Inflammatory macrophage treated with lipopolysaccharide for 1 hour (primary cell): ENCODE measurements around the gene MANSC1.
"Not testable (repeated sequence)": the region's sequence is repeated elsewhere in the genome, so short reads cannot be mapped to it uniquely, and the experiment has no call there.

Experiments
- DNase-seq, 2 donors: peaks; one replicate each; pipeline ENCODE4 v3.0.0-alpha.2; 2020 to 2022

Gene MANSC1

DNA sequence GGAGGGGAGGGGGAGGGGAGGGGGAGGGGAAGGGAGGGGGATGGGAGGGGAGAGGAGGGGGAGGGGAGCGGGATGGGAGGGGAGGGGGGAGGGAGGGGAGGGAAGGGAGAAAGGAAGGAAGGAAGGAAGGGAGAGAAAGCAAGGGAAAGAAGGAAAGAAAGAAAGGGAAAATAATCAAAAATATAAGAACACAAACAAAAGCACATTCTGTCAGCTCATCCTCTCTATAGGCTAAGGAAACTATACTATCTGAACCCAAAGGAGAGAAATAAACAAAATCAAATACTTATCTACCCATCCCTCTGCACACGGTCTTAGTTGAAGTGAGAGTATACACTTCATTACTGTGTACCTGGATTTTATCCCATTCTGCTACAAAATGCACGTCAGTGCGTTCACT is 26.9 kb downstream of the MANSC1 start:
- no peak for DNase-seq

DNA sequence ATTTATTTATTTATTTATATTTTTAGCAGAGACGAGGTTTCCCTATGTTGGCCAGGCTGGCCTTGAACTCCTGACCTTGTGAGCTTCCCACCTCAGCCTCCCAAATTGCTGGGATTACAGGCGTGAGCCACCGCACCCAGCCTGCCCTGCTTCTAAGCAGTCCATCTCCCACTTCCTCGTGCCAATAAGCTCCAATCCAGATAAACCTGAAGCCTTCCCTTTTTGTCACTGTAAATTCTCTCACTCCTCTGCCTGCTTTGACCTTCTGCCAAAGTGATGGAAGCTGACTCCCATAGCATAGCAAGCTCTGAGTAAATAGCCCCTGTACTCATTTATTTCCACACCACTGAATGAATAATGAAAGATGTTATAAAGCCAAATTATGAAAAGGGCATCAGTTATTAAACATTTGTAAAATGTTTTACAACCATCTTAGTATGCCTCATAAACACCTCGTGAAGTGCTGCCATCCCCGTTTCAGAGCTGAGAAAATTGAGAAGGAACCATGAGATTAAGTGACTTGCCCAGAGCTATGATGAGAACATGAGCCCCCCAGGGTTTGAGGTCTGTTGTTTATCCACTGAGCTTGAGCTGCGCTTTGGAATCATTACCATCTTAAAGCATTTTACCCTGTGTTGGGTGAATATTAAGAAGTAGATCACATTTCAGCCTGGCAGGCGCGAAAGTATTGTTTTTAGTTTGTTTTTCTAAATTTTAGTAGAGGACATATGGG is 30.4 kb downstream of the MANSC1 start:
- no peak for DNase-seq

DNA sequence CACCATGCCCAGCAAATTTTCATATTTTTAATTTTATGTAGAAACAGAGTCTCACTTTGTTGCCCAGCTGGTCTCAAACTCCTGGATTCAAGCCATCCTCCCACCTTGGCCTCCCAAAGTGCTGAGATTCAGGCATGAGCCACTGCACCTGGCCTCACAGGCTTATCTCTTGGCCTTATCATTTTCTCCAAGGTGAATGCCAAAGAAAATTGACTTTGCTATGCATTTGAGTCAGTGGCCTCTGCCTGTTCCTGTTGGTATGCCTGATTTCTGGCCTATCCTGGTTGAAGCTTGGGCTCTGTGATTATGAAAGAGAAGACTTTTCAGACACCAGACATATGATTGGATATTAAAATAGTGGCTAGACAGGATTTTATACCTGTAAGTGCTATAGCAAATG is 34.2 kb downstream of the MANSC1 start:
- DNase-seq: no peak

DNA sequence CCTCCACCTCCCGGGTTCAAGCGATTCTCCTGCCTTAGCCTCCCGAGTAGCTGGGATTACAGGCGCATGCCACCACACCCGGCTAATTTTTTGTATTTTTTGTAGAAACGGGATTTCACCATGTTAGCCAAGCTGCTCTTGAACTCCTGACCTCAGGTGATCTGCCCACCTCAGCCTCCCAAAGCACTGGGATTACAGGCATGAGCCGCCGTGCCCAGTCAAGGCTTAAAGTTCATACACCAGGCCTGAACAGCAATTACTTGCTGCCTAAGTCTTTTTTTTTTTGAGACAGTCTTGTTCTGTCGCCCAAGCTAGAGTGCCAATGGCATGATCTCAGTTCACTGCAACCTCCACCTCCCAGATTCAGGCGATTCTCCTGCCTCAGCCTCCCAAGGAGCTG is 39.3 kb downstream of the MANSC1 start:
- DNase-seq: not testable (repeated sequence)

DNA sequence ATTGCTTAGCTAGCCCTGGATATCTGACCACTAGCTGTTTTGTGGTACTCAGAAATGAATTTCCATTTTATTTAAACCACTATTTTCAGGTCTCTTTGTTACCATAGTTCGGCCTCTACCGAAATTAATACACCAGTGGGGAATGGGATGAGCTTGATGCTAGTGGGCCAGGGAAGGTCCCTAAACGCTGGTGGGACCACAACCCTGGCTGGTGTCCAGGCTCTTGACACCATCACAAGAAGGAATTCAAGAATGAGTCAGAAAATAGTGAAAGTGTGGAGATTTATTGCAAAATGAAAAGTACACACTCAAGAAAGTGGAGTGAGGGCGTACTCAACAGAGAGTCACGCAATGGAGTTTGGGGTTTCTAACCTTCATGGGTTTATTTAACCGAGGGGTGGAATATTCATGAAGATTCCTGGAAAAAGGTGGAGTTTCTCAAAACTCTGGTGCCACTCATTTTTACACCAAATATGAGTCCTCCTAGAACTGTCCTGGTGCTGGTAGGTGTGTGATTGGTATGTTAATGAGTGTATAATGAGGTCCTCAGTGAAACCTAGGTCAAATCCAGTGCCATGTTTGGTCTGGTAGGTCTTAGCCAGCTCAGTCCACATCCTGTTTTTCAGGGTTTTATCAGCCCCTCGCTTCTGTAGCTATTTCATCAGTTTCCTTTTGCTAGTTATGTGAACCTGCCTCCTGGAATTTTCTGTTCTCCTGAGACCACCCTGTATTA is 44.3 kb downstream of the MANSC1 start:
- DNase-seq: no peak

DNA sequence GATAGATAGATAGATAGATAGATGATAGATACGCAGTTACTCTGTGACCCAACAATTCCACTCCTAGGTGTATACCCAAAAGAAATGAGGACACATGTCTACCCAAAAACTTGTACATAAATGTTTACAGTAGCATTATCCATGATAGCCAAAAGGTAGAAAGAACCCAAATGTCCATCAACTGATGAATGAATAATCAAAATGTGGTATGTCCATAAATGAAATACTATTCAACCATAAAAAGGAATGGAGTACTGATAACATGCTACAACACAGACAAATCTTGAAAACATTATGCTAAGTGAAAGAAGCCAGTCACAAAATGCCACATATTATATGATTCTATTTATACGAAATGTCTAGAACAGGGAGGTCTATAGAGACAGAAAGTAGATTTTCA is 47.1 kb downstream of the MANSC1 start:
- no peak for DNase-seq

DNA sequence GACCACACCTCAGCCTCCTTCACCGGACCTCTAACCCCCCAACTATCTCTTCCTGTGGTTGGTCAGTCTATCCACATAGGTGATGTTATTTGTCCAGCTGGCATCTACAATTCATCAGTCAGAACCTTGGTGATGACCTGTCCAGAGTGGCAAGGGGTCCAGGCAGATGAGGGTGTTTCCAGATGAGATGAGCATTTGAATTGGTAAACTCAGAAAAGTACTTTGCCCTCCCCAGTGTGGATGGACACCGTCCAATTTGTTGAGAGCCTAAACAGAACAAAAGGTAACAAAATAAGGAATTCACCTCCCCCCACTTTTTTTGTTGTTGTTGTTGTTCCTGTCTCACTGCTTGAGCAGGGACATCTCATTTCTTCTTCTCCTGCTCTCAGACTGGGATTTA is 48.9 kb downstream of the MANSC1 start:
- DNase-seq: no peak

DNA sequence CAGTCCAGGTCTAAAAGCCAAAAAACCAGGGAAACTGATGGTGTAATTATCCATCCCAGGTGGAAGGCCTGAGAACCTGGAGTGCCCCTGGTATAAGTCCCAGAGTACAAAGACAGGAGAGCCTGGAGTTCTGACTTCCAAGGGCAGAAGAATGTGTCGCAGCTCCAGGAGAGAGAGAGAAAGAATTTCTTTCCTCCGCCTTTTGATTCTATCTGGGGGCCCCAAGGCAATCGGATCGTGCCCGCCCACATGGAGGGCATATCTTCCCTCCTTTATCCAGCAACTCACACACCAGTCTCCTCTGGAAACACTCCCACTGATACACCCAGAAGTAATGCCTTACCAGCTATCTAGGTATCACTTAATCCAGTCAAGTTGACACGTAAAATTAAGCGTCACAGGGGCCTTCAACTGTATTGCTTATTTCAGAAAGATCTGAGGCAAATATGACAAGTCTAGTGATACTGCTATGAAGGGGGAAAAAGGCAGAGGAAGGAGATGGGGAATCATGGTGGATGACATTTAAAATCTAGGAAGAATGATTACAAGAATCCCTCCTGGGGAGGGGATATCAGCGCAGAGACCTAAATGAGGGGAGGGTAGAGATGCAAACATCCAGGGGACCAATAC is 52.7 kb downstream of the MANSC1 start:
- no peak for DNase-seq

DNA sequence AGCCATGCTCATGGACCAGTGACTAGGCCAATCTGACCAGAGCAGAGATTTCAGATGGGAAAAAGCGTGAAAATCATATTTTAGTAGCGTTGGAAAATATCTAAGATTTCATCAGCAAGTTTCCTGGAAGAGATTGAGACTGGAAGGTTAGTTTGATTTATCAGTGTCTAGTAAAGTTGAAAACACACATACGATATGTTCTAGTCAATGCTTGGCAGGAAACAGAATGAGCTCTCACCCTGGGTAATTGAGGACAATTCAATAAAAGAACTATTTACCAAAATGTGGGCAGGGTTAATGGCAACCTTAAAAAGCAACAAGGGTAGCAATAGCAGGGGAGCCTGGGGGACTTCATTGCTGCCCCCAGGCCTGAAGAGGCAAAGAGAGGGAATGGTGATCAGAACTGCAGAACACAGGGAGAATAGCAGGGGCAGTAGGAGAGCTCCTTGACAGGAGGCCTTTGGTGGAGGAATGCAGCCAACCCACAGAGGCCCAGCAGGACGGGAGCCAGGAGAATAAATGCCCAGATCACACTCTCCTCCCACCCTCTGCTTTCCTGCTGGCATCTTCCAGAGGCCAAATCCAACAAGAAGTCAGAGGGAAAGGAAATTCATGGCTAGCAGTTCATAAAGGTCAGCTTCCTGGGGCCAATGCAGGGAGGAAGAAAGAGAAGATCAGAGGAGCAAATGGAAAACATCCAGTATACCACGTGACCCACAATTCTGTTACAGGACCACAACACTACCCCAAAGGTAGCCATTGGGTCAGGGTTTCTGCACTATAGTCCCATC is 55.6 kb downstream of the MANSC1 start:
- DNase-seq: no peak

DNA sequence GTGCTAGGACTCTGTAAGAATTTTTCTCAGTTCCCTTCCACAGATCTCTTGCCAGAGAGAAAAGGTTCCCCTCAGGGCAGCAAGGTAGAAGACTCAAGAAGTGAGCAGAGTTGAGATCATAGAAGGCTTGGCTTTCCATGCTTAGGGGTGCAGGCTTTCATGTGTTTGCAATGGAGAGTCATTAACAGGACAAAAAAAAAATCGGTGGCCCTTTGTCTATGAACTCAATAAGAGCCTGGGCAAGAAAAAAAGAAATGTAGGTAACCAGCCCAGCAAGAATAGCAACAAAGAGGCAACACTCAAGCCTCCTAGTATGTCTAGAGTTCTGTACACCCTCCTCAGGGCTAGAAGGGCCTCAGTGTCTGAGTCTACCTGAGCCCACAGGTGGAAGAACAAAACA is 59.8 kb downstream of the MANSC1 start:
- DNase-seq: no peak

DNA sequence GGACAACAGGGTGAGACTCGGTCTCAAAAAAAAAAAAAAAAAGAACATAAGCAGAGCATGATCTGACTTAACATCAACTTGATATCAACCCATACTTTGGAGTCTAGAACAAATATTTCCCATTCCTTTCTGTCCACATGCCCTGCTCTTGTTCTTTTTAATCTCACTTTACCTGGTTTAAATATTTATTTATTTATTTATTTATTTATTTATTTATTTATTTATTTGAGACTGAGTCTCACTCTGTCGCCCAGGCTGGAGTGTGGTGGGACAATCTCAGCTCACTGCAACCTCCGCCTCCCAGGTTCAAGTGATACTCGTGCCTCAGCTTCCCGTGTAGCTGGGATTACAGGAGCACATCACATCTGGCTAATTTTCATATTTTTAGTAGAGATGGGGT is 63.6 kb downstream of the MANSC1 start:
- no peak for DNase-seq

DNA sequence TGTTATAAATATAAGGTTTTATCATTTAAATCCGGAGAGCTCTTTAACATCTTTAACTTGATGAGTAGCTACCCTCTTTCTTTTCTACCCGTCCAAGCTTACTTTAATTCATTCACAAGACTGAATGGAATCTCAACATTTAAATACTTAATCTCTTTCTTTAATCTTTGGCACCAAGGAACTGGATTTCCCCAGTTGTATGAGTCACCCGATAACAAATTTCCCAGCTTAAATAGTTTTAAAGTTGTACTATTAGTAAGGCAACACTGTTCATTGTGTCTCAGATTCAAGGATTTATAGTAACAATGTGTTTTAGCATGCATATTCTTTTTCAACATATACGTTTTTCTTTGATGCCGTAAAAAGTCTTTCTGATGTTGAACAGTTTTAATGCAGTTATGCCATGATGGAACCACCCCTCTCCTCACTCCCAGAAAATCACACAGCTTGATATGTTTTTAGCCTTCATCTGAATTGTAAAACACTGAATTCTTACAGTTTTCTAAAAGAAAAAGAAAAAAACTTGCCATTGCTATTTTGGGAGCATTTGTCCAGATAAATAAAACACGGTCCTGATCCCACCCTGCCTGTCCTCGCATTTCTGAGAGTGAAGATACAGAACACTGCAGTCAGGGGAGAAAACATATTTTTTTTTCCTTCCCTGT is 67.1 kb downstream of the MANSC1 start:
- no peak for DNase-seq

DNA sequence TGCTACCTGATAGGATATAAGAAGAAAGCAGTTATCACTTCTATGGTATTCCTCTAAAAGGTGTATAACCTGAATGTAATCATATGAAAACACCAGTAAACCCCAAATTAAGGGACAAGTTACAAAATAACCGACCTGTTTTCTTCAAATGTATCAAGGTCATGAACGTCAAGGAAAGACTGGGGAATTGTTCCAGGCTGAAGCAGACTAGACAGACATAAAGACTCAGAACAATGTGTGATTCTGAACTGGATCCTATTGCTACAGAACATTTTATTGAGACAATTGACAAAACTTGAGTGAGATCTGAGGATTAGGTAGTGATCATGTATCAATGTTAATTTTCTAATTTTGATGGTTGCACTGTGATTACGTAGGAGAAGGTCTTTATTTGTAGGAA is 67.8 kb downstream of the MANSC1 start:
- no peak for DNase-seq

DNA sequence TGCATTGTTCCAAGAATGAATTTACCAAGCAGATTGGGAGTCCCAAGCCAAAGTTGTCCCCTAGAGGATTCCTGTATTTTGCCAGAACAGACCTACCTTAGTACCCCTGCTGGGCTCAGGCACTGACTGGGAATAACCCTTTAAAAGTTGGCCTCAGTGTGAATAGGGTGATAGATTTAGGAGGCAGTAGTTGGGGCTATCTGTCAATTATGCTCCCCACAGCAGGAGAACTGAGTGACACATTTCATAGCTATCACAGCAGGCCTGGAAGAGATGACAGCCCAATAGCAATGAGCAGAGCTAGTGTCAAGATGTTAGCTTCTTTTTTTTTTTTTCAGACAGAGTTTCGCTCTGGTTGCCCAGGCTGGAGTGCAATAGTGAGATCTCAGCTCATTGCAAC is 68.9 kb downstream of the MANSC1 start:
- DNase-seq: no peak

DNA sequence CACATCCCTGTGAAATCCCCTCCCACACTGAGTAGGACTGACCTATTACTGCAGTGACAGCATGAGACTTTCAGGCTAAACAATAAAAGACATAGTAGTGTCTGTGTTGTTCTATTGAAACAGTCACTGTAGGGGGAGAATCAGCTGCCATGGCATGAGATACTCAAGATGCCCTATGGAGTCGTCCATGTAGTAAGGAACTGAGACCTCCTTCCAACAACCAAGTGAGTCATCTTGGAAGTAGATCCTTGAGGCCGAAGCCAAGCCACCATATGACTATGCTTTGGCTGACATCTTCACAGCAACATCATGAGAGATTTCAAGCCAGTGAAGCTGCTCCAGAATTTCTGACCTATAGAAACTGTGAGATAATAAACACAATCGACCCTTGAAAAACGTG is 71.1 kb downstream of the MANSC1 start:
- no peak for DNase-seq
